ENCODE measurements around the gene IFI27L2.

Gene IFI27L2

DNA sequence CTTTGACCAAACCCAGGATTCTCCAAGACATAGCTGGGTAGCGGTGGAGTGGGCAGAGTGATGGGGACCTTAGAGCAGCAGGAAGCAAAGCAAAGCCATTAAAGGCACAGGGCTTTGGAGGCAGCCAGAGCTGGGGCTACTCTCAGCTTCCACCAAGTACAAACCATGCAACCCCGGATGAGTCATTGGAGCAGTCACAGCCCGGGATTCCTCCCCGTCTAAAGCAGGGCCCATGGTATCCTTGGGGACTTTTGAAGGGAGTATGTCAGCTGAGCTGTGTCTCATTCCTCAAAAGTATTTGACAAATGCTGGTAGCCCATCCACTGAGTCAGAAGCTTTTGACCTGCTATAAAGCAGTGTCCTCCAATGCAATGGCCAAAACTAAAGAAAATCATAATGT is 28.6 kb downstream of the IFI27L2 start:
- DNase-seq (ENCODE audit: low read depth): no peak
- H3K4me3 ChIP-seq (ENCODE audit: low read depth, low read length): no peak overlapping the region
- TF ChIP-seq, protein P1, sequence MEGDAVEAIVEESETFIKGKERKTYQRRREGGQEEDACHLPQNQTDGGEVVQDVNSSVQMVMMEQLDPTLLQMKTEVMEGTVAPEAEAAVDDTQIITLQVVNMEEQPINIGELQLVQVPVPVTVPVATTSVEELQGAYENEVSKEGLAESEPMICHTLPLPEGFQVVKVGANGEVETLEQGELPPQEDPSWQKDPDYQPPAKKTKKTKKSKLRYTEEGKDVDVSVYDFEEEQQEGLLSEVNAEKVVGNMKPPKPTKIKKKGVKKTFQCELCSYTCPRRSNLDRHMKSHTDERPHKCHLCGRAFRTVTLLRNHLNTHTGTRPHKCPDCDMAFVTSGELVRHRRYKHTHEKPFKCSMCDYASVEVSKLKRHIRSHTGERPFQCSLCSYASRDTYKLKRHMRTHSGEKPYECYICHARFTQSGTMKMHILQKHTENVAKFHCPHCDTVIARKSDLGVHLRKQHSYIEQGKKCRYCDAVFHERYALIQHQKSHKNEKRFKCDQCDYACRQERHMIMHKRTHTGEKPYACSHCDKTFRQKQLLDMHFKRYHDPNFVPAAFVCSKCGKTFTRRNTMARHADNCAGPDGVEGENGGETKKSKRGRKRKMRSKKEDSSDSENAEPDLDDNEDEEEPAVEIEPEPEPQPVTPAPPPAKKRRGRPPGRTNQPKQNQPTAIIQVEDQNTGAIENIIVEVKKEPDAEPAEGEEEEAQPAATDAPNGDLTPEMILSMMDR (IDR thresholded peaks at IDR 0.05; ENCODE audit: control insufficient read depth, extremely low read depth, insufficient read depth): no peak

DNA sequence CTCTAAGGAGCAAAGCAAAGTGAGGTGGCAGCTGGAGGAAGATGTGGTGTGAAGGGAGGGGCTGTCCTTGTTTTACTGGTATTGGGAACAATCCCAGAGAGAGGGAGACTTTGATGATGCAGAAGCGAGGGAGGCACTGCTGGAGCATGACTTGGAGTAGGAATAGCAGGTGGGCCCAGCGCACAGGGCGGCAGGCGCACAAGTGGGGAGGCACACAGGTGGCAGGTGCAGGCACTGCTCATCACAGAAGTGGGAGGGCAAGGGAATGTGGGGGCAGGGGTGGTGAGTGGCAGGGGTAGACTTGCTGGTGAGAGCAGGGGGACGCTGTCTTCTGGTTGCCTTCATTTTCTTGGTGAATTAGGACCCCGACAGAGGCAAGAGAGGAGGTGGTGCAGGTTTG is 30.4 kb downstream of the IFI27L2 start:
- no peak overlapping the region for H3K4me3 ChIP-seq (ENCODE audit: low read depth, low read length)
- no peak for DNase-seq (ENCODE audit: low read depth)
- TF ChIP-seq, protein P1 (IDR thresholded peaks at IDR 0.05; ENCODE audit: control insufficient read depth, extremely low read depth, insufficient read depth): no peak

DNA sequence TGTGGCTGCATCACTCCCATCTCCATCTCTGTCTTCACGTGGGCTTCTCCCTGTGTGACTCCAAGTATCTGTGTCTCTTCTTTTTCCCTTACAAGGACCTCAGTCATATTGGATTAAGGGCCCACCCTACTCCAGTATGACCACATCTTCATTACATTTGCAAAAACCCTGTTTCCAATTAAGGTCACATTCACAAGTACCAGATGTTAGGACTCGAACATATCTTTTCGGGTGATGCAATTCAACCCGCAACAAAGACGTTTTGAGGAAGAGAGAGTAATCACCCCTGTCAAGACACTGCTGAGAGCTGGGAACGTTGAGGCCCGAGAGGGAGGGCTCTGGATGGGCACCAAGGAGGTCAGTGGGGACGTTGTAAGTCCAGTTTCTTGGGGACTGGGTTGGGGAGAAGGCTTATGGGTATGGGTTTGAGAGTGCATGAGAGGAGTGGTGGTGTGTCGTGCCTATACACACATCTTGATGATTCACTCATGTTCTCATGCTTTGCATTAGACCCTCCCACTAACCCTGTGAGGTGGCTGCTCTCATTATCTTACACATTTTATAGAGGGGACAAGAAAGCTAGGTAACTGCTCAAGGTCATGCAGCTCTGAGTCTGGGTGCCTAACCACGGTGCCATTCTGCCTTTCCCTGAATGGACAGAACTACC is 30.9 kb downstream of the IFI27L2 start:
- no peak overlapping the region for H3K4me3 ChIP-seq (ENCODE audit: low read depth, low read length)
- no peak for DNase-seq (ENCODE audit: low read depth)
- TF ChIP-seq, protein P1 (IDR thresholded peaks at IDR 0.05; ENCODE audit: control insufficient read depth, extremely low read depth, insufficient read depth): no peak

DNA sequence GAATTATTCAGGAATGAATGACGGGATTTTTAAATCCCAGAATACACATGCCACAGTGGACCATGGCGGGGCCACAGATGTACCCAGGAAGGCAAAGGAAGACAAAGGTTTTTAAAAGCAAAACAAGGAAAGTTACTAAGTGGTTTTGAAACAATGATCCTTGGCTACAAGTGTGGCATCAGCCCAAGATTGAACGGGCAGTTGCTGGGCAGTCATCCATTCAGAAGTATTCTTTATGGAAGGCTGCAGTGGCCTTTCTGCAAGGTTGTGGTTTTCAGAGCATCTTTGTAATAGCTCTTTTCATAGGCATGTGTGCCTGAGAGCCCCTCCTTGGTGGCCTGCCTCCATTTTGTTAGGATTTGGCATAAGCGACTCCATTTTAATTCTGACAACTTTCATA is 32.3 kb downstream of the IFI27L2 start:
- no peak for DNase-seq (ENCODE audit: low read depth)
- TF ChIP-seq, protein P1 (IDR thresholded peaks at IDR 0.05; ENCODE audit: control insufficient read depth, extremely low read depth, insufficient read depth): no peak
- no peak overlapping the region for H3K4me3 ChIP-seq (ENCODE audit: low read depth, low read length)

DNA sequence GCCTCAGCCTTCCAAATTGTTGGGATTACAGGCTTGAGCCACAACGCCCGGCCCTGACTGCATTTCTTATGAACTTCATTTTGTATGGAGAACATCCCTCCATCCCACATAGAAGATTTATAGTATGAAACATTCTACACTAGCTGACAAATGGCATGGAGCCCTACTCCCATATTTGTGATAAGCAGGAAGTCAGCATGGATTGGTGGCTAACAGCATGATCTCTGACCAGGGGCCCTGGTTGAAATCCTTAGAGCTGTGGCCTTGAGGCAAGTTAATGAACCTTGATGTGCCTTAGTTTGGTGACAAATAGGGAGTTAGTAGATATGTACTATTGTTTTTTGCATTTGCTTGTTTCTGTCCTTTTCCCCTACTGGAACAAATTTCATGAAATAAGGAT is 36.0 kb downstream of the IFI27L2 start:
- H3K4me3 ChIP-seq (ENCODE audit: low read depth, low read length): no peak overlapping the region
- TF ChIP-seq, protein P1 (IDR thresholded peaks at IDR 0.05; ENCODE audit: control insufficient read depth, extremely low read depth, insufficient read depth): no peak
- no peak for DNase-seq (ENCODE audit: low read depth)

DNA sequence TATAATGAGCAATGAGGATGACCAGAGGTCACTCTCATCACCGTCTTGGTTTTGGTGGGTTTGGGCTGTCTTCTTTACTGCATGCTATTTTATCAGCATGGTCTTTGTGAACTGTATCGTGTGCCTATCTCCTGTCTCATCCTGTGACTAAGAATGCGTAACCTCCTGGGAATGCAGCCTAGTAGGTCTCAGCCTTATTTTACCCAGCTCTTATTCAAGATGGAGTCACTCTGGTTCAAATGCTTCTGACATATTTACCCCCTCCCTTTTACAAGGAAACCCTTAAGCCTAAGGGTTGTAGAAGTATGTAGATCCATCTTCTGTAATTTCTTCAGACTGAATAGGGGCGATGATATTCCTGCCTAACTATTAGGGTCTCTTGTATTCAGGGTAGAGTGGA is 39.9 kb downstream of the IFI27L2 start:
- TF ChIP-seq, protein P1 (IDR thresholded peaks at IDR 0.05; ENCODE audit: control insufficient read depth, extremely low read depth, insufficient read depth): no peak
- DNase-seq (ENCODE audit: low read depth): no peak

DNA sequence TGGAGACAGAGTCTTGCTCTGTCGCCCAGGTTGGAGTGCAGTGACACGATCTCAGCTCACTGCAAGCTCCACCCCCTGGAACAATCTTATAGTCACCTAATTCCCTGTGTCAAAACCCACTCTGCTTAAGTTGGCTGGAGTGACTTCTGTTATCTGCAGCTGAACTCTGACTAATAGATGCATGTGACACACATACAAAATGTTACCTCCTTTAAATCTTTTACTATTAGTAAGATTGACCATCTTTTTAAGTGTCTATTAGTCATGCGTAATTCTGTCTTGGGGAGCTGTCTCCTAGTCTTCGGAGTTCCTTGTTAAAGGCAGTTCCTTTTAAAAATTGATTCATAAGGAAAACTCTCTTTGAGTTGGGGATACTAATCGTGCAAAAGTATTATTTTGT is 40.9 kb downstream of the IFI27L2 start:
- no peak for DNase-seq (ENCODE audit: low read depth)
- no peak overlapping the region for H3K4me3 ChIP-seq (ENCODE audit: low read depth, low read length)
- TF ChIP-seq, protein P1 (IDR thresholded peaks at IDR 0.05; ENCODE audit: control insufficient read depth, extremely low read depth, insufficient read depth): no peak

More for the DNA sequence above, 39.9 kb downstream of the IFI27L2 start:
- H3K4me3 ChIP-seq (ENCODE audit: low read depth, low read length): no peak overlapping the region
